Measurements from ENCODE around the gene SLC33A1.
"Not testable (repeated sequence)": the region's sequence is repeated elsewhere in the genome, so short reads cannot be mapped to it uniquely, and the experiment has no call there.

Gene SLC33A1

DNA sequence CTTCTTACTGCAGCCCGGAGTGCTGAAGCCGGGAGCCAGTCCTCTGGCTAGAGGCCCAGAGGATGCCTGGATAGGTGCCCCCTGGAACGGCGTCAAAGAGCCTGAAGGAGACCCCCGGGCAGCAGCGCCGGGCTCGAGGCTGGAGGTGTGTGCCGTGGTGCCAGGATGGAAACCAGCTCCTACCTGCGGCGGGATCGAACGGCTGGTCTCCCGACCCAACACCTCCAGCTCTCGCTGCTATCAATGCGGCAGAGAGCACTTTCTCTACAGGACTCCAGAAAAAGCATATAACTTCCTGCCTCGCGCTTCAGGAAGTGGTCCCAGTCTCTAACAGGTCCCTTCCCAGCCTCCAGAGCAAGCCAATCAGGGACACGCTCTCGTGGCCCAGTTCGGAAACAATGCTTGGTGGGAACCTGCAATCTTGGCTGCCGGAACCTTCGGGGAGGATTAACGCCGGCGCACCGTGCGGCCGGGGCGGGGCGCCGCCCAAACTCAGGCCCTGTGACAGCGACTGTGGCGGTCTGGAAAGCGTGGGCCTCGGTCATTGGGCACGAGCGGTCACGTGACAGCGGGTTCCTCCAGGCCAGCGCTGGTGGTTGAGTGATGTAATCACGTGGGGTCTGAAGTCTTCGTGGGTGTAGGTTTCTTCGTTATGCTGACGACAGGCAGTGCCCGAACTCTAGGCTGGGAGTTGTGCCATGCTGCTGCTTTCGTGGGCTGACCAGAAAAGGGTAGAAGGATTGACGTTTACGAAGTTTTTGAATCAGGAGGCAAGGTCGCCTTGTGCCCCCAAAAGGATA is at the start of gene SLC33A1:
Gene SLC33A1 (minus strand): TSS at position 287 of the 800 bp plus-strand sequence. CDS start 430 bp downstream, outside the sequence.
- peak within 1 kb of the TSS; percentile 92 for H3K4me3 Mint-ChIP-seq
- H3K9me3 Mint-ChIP-seq, result no peaks in the 10 kb centered on the region
- H3K27ac Mint-ChIP-seq, result peak within 1 kb of the TSS; percentile 99
- peak; percentile 98 for DNase-seq
- peaks cover 33% of the 10 kb centered on the region for H3K36me3 Mint-ChIP-seq (ENCODE audit: low read depth)
- H3K27me3 Mint-ChIP-seq, result peaks cover 3% of the 10 kb centered on the region
- H3K4me1 Mint-ChIP-seq, result peaks cover 36% of the 10 kb centered on the region
- peak; percentile 96 for ATAC-seq

- Mint-ChIP-seq H3K4me3 (no peak overlapping the region), H3K4me1 (peaks cover 6% of the 10 kb centered on the region), H3K27ac (no peak overlapping the region), H3K9me3 (no peaks in the 10 kb centered on the region), H3K36me3 (ENCODE audit: low read depth) (peaks cover 51% of the 10 kb centered on the region), H3K27me3 (no peaks in the 10 kb centered on the region)
- no peak for DNase-seq
- no peak for ATAC-seq
Measured at GRCh38 chr3:155895379-155895900, 41.2 kb upstream of the SLC33A1 start.

DNA sequence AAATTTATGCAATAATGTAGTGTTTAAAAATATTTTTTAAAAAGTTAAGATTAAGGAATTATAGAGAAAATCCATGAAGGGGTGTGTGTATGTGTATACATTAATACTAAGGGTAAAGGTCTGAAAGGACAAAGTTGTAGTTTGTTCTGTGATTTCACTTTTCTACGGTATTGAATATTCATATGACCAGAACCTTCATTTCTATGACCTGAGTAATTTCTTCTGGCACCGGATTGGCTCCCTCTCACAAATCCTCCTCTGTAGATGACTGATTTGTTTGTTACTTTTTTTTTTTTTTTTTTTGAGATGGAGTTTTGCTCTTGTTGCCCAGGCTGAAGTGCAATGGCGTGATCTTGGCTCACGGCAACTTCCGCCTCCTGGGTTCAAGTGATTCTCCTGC is 37.1 kb upstream of the SLC33A1 start:
- H3K27ac Mint-ChIP-seq, result no peak overlapping the region
- peaks cover 28% of the 10 kb centered on the region for H3K36me3 Mint-ChIP-seq (ENCODE audit: low read depth)
- H3K4me1 Mint-ChIP-seq, result peaks cover 36% of the 10 kb centered on the region
- ATAC-seq (no peak), DNase-seq (no peak)
- H3K9me3 Mint-ChIP-seq, result no peaks in the 10 kb centered on the region
- no peaks in the 10 kb centered on the region for H3K27me3 Mint-ChIP-seq
- no peak overlapping the region for H3K4me3 Mint-ChIP-seq

DNA sequence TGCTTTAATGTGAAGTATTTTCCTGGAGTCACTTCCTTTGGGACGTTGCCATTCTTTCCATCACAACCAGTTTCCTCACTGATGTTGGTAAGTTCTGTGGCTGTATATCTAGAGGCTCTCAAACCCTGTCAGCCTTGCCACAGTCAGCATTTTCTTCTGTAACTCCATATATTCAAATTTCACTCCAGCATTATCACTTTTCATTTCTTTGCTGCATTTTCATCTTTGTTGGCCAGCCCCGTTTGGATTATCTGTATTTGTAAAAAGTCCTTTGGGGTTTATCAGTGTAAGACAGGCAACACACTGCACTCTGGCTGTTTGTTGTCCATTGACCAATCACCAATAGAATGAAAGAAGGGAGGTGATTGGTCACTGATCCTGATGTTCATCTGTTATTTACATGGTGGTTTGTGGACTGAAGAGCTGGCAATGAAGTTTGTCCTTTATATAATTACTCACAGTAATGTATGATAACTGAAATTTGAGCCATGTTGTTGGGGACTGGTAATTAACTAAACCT is 36.5 kb upstream of the SLC33A1 start:
- no peak overlapping the region for H3K27ac Mint-ChIP-seq

DNA sequence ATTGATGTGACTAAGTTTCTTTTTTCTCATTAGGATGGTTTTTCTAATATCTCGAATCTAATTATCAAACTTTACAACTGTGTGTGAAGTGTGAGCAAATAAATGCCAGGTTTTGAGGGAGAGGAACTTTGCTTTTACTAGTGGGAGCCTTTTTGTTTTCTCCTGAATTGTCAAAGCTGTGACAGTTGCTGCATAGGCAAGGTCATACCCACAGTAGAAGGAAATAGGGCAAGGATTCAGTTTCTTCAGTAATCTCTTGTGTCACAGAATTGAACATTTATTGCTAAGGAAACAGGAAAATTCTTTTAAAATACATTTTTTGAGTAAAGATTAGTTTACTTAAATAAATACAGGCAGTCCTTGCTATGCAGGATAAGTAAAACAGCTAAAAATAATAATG is 35.7 kb upstream of the SLC33A1 start:
- Mint-ChIP-seq H3K27me3 (no peaks in the 10 kb centered on the region), H3K27ac (no peak overlapping the region), H3K9me3 (no peaks in the 10 kb centered on the region)

More for the DNA sequence above, 36.5 kb upstream of the SLC33A1 start:
- Mint-ChIP-seq H3K9me3 (no peaks in the 10 kb centered on the region), H3K27me3 (no peaks in the 10 kb centered on the region), H3K4me1 (peaks cover 36% of the 10 kb centered on the region), H3K36me3 (ENCODE audit: low read depth) (peaks cover 25% of the 10 kb centered on the region), H3K4me3 (no peak overlapping the region)
- no peak for DNase-seq
- ATAC-seq, result no peak

GRCh38 chr3:155889212-155889611 is 35.0 kb upstream of the SLC33A1 start:
- H3K36me3 Mint-ChIP-seq (ENCODE audit: low read depth), result peaks cover 19% of the 10 kb centered on the region
- DNase-seq, result no peak
- peaks cover 40% of the 10 kb centered on the region for H3K4me1 Mint-ChIP-seq

More for the DNA sequence above, 35.7 kb upstream of the SLC33A1 start:
- ATAC-seq (no peak), DNase-seq (no peak)
- Mint-ChIP-seq H3K4me1 (peaks cover 36% of the 10 kb centered on the region), H3K36me3 (ENCODE audit: low read depth) (peaks cover 20% of the 10 kb centered on the region), H3K4me3 (no peak overlapping the region)

DNA sequence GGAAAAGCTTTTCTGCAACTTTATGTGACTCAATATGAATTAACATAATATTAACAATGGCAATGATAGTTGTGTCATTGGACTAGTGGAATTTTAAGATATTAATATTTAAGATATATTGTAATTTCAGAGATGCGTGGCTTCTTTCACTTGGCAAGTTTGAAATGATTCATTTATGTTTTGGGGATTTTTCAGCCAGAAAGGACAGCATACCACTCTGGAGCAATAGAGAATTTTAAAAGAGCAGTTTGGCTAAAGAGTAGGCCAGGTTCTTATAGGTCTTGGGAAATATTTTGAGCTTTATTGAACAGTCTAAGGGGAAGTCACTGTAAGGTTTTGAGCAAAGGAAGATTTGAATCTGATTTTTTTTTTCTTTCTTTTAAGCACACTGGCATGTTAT is 32.7 kb upstream of the SLC33A1 start:
- Mint-ChIP-seq H3K27me3 (no peaks in the 10 kb centered on the region), H3K27ac (peak overlapping the region; percentile 56), H3K4me3 (no peak overlapping the region), H3K36me3 (ENCODE audit: low read depth) (peaks cover 10% of the 10 kb centered on the region), H3K9me3 (no peaks in the 10 kb centered on the region), H3K4me1 (peaks cover 43% of the 10 kb centered on the region)
- ATAC-seq (peak; percentile 12), DNase-seq (no peak)

More at GRCh38 chr3:155889212-155889611, 35.0 kb upstream of the SLC33A1 start:
- H3K4me3 Mint-ChIP-seq, result no peak overlapping the region
- ATAC-seq, result no peak
- peak overlapping the region; percentile 62 for H3K27ac Mint-ChIP-seq
- H3K27me3 Mint-ChIP-seq, result no peaks in the 10 kb centered on the region
- H3K9me3 Mint-ChIP-seq, result no peaks in the 10 kb centered on the region

DNA sequence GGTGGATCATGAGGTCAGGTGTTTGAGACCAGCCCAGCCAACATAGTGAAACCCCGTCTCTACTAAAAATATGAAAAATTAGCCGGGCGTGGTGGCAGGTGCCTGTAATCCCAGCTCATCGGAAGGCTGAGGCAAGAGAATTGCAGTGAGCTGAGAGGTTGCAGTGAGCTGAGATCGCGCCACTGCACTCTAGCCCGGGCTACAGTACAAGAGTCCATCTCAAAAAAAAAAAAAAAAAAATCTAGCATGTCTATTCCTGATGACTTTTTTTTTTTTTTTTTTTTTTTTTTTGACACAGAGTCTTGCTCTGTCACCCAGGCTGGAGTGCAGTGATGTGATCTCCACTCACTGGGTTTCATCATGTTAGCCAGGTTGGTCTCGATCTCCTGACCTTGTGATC is 32.1 kb upstream of the SLC33A1 start:
- DNase-seq, H3K9me3 Mint-ChIP-seq, ATAC-seq, H3K4me3 Mint-ChIP-seq, H3K27ac Mint-ChIP-seq, H3K27me3 Mint-ChIP-seq: not testable (repeated sequence)
- peaks cover 49% of the 10 kb centered on the region for H3K4me1 Mint-ChIP-seq
- H3K36me3 Mint-ChIP-seq (ENCODE audit: low read depth), result peaks cover 10% of the 10 kb centered on the region

GRCh38 chr3:155885292-155885691 is 31.1 kb upstream of the SLC33A1 start:
- Mint-ChIP-seq H3K9me3 (no peaks in the 10 kb centered on the region), H3K27me3 (no peaks in the 10 kb centered on the region), H3K36me3 (ENCODE audit: low read depth) (peaks cover 7% of the 10 kb centered on the region), H3K4me3 (no peak overlapping the region), H3K4me1 (peaks cover 50% of the 10 kb centered on the region), H3K27ac (no peak overlapping the region)
- ATAC-seq (no peak), DNase-seq (no peak)

- no peak for ATAC-seq
- Mint-ChIP-seq H3K27ac (no peak overlapping the region), H3K4me1 (peaks cover 54% of the 10 kb centered on the region), H3K36me3 (ENCODE audit: low read depth) (peaks cover 7% of the 10 kb centered on the region), H3K4me3 (no peak overlapping the region), H3K27me3 (no peaks in the 10 kb centered on the region), H3K9me3 (no peaks in the 10 kb centered on the region)
- DNase-seq, result no peak
Measured at GRCh38 chr3:155884292-155884691, 30.1 kb upstream of the SLC33A1 start.

GRCh38 chr3:155880286-155880685 is 26.1 kb upstream of the SLC33A1 start:
- no peak overlapping the region for H3K4me3 Mint-ChIP-seq
- peaks cover 65% of the 10 kb centered on the region for H3K4me1 Mint-ChIP-seq
- no peaks in the 10 kb centered on the region for H3K27me3 Mint-ChIP-seq
- no peak overlapping the region for H3K27ac Mint-ChIP-seq
- DNase-seq, result no peak
- no peak for ATAC-seq
- H3K9me3 Mint-ChIP-seq, result no peaks in the 10 kb centered on the region
- H3K36me3 Mint-ChIP-seq (ENCODE audit: low read depth), result peaks cover 4% of the 10 kb centered on the region

DNA sequence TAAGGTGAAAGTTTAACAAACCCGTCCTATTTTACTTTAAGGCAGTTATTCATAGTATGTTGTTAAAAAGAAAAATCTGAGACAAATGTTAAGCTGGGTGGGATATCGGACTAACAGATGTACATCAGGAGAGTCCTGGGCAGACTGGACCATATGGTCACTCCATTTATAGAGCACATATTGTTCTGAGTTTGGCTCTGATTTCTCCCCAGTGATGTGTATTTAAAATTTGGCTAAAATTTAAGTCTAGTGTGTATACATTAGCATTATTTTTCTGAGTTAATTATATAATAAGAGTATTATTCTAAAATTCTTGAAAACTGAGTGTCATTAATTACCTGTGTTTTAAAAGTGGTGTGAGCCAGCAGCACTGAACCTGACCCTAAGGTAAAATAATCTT is 22.3 kb upstream of the SLC33A1 start:
- Mint-ChIP-seq H3K27me3 (no peaks in the 10 kb centered on the region), H3K27ac (no peak overlapping the region), H3K9me3 (no peaks in the 10 kb centered on the region), H3K4me3 (no peak overlapping the region), H3K4me1 (peaks cover 75% of the 10 kb centered on the region), H3K36me3 (ENCODE audit: low read depth) (peaks cover 7% of the 10 kb centered on the region)
- ATAC-seq, result no peak
- DNase-seq, result no peak

DNA sequence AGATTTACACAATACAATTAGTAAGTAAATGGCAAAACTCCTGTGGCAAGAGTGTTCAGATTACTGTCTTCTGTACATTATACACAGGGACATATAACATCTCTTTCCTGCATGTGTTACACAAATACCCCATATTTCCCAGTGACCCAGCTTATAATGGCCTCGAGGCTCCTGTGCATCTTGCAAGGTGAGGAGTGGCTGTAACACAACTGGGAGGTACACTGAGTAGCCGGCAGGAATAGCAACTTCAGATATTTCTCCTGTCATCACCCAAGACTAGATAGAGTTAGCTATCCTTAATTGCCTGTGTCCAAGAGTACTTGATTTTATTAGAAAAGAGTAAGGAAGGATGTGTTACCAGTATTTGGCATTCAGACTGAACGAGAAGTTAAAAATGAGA is 21.8 kb upstream of the SLC33A1 start:
- Mint-ChIP-seq H3K27ac (no peak overlapping the region), H3K4me1 (peaks cover 71% of the 10 kb centered on the region), H3K27me3 (no peaks in the 10 kb centered on the region), H3K36me3 (ENCODE audit: low read depth) (peaks cover 7% of the 10 kb centered on the region), H3K9me3 (no peaks in the 10 kb centered on the region), H3K4me3 (no peak overlapping the region)
- ATAC-seq (no peak), DNase-seq (no peak)

GRCh38 chr3:155872904-155873646 is 18.8 kb upstream of the SLC33A1 start:
- H3K9me3 Mint-ChIP-seq, result no peaks in the 10 kb centered on the region

More at GRCh38 chr3:155872904-155873646, 18.8 kb upstream of the SLC33A1 start:
- H3K27me3 Mint-ChIP-seq, result no peaks in the 10 kb centered on the region
- no peak for ATAC-seq
- peaks cover 7% of the 10 kb centered on the region for H3K36me3 Mint-ChIP-seq (ENCODE audit: low read depth)
- H3K4me1 Mint-ChIP-seq, result peaks cover 51% of the 10 kb centered on the region
- DNase-seq, result no peak
- peak overlapping the region; percentile 99 for H3K4me3 Mint-ChIP-seq
- peak overlapping the region; percentile 27 for H3K27ac Mint-ChIP-seq

Measured in activated naive CD8-positive, alpha-beta T cell treated with anti-CD3 and anti-CD28 coated beads, Interleukin-2, amount 50 U/mL, for 24 hours (primary cell).